Measurements from ENCODE around the gene PCNX2. TPM values are rescaled to one million over a fixed set of nuclear protein-coding genes. Genes with fewer than 3 reads are reported as not detected.

Gene PCNX2
- polyA plus RNA-seq, 4 donors, result 11.6 to 18.9 (median 16.2) TPM

DNA sequence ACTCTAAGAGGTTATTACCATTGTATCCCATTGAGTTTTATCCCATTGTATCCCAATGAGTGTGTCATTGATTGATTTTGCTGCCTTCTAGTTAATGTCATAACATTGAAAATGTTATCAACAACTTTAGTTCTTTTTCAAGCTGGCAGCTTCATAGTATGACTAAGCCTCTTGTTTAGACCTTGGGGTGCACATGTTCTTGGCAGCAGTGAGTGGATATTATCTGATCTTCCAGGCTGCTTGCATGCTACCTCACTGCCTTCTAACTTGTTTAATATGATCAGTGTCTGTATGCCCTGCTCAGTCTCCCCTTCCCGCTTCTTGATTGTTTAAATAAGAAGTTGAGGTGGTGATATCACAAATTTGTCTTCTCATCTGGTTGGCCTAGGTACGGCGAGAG, 320.6 kb downstream of the PCNX2 start:
- DNase-seq (ENCODE audit: low read depth in 4 of 4, low spot score in 3 of 4), result no peak

GRCh38 chr1:232973652-232974611, 321.6 kb downstream of the PCNX2 start:
- no peak for DNase-seq (ENCODE audit: low read depth in 4 of 4, low spot score in 3 of 4)

- DNase-seq (ENCODE audit: low read depth in 4 of 4, low spot score in 3 of 4), result no peak
Observed at GRCh38 chr1:232970508-232970907, 325.0 kb downstream of the PCNX2 start.

- DNase-seq (ENCODE audit: low read depth in 4 of 4, low spot score in 3 of 4), result no peak
Observed at GRCh38 chr1:232969799-232970198, 325.7 kb downstream of the PCNX2 start.

DNA sequence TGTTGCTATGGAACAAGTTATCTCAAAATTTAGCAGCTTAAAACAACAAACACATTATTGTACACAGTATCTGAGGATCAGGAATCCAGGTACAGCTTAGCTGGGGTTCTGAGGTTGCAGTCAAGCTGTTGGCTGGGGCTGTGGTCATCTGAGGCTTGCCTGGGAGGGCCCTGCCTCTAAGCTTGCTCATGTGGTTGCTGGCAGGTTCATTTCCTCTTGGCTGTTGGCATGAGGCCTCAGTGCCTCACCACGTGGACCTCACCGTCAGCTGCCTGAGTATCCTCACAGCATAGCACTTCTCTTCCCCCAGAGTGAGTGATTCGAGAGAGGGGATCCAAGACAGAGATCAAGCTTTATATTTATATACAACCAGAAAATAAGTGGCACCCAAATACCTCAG, 326.6 kb downstream of the PCNX2 start:
- DNase-seq (ENCODE audit: low read depth in 4 of 4, low spot score in 3 of 4), result no peak

DNA sequence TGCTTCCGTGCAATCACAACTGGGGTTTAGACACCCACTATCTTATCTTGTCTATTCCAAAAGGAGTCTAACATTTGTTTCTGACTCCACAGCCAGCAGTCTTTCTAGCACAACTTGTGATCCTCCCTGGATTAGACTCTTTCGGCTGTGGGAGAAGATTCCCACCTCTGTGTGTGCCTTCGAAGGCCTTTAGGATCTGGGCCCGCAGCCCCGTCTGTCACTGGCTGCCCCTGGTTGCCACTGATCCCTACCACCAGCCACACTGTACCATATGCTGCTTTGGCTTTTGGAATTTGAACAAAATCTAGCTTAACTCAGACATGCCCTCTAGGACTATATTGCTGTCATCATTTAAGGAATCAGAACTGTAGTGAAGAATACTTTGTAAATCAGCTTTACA, 327.1 kb downstream of the PCNX2 start:
- no peak for DNase-seq (ENCODE audit: low read depth in 4 of 4, low spot score in 3 of 4)

DNA sequence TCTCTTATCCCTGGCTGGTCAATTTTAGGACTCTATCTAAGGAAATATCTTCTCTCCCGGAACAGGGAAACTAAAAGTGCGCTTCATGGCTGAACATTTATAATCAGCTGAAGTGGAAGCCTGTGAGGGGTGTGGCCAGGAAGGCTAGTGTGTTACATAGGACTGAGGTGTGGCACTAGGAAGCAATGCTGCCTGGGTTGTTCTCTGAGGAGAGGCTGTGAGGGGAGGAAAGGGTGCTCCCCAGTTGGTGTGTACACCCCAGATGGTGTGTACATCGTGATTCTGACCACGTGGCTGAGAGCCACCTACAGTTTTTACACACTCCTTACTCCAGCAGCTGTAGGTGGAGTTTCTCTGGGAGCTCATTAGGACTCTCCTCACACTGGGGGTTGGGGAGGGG, 328.9 kb downstream of the PCNX2 start:
- no peak for DNase-seq (ENCODE audit: low read depth in 4 of 4, low spot score in 3 of 4)

DNA sequence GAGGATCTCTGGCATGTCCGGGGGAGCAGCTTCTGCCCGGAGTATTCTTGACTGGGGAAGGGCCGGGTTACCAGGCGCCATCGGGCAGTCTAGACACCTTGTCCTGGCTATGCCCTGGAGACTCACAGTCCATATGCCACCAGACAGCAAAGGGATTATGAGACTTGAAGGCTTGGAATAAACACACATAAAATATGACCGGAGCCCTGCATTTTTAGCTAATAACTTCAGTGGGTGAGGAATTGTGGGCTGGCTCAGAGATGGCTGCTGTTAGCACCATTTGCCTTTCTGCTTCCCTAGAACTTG, 329.7 kb downstream of the PCNX2 start:
- DNase-seq (ENCODE audit: low read depth in 4 of 4, low spot score in 3 of 4), result no peak

DNA sequence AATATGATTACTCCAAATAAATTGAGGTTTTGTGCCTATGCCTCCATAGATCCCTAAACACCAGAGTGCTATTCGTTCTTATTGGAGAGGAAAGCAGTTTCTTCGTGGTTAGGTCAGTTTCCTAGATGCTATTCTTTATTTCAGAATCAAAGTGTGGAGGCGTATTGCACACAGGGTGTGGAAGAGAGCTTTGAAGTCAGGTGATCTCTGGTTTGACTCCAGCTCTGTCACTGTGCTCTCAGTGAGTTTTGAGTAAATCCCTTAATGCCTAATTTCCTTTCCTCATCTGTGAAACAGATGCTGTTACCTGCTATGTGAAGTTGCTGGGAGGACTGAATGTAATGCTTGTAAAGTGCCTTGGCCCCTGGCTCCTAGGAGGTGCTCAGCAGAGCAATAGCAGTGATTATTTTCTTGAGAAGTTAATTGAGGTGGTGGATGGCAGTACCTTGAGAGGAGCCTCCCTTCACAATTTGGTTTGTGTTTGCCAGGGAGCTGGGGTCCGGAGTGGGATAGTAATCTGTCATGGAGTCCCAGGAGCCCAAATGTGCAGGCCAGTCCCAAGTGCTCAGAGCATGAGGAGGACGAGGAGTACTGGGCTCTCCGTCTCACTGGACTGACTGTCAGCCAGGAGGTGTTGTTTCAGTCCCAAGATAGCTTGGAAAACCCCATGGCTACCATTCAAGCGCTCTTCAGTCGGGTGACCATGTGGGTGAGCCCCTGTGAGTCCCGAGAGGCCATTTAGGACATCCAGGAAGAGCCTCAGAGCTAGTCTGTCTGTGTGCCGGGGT, 330.2 kb downstream of the PCNX2 start:
- DNase-seq (ENCODE audit: low read depth in 4 of 4, low spot score in 3 of 4), result no peak

DNA sequence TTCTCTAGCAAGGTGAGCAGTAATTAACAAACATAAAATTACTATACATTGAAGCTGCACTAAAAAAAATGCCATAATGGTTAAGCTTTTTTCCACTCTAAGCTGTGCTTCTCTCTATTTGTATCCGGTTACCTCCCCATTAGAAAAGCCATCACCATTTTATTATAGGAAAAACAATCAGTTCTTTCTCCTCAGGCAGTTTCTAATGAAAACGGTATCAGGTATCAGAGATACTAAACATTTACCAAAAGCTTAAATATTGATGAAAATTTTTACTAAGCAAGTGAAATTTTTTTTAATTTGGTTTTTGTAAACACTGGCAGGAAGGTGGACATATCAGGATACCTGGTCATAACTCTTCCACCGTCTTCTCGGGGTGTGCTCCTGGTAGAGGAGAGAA, 330.9 kb downstream of the PCNX2 start:
- DNase-seq (ENCODE audit: low read depth in 4 of 4, low spot score in 3 of 4), result no peak

- no peak for DNase-seq (ENCODE audit: low read depth in 4 of 4, low spot score in 3 of 4)
Observed at GRCh38 chr1:232962761-232963745, 332.5 kb downstream of the PCNX2 start.

- no peak for DNase-seq (ENCODE audit: low read depth in 4 of 4, low spot score in 3 of 4)
Observed at GRCh38 chr1:232958067-232958466, 337.5 kb downstream of the PCNX2 start.

DNA sequence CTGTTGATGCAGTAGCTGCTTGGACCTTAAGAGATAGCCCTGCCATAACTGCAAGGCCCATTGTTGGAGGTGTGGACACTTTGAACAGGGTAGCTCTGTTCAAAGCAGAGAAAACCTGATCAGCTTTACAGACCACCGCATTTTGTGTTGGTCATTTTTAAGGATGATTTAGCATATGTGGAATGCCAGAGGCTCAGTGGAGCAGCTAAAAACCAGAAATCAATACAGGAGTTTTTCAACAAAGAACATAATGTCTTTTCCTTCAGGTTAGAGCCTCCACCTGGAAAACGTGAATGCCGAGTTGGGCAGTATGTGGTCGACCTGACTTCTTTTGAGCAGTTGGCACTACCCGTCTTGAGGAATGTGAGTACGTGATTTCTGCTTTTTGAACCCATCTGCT, 339.4 kb downstream of the PCNX2 start:
- no peak for DNase-seq (ENCODE audit: low read depth in 4 of 4, low spot score in 3 of 4)

GRCh38 chr1:232954594-232955365, 340.7 kb downstream of the PCNX2 start:
- no peak for DNase-seq (ENCODE audit: low read depth in 4 of 4, low spot score in 3 of 4)

GRCh38 chr1:232952514-232953499, 342.7 kb downstream of the PCNX2 start:
- DNase-seq (ENCODE audit: low read depth in 4 of 4, low spot score in 3 of 4), result no peak

DNA sequence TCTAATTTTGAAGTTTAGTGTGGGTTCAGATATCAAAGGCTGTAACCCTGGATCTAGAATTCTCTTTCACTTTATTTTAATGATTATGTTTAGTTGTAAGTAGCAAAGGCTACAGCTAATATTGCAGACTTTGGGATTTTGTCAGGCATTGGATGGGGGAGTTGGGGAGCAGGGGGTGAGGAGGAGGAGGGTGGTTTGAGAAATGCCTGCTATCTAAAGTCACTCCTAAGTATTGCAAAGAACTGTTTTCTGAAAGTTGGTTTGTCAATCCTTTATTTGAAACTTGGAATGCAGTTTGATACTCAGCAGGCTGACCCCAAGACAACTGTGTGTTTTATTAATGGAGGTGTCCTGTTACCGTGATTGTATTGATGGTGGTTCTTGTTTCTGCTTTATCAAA, 343.9 kb downstream of the PCNX2 start:
- no peak for DNase-seq (ENCODE audit: low read depth in 4 of 4, low spot score in 3 of 4)

GRCh38 chr1:232951180-232951579, 344.3 kb downstream of the PCNX2 start:
- no peak for DNase-seq (ENCODE audit: low read depth in 4 of 4, low spot score in 3 of 4)

Measured in left renal pelvis (tissue), 4 donors.